ENCODE measurements around the gene TRIM36.
A peak's percentile ranks its signal among the peaks of the same experiment; 100 is the strongest.

Gene TRIM36, protein sequence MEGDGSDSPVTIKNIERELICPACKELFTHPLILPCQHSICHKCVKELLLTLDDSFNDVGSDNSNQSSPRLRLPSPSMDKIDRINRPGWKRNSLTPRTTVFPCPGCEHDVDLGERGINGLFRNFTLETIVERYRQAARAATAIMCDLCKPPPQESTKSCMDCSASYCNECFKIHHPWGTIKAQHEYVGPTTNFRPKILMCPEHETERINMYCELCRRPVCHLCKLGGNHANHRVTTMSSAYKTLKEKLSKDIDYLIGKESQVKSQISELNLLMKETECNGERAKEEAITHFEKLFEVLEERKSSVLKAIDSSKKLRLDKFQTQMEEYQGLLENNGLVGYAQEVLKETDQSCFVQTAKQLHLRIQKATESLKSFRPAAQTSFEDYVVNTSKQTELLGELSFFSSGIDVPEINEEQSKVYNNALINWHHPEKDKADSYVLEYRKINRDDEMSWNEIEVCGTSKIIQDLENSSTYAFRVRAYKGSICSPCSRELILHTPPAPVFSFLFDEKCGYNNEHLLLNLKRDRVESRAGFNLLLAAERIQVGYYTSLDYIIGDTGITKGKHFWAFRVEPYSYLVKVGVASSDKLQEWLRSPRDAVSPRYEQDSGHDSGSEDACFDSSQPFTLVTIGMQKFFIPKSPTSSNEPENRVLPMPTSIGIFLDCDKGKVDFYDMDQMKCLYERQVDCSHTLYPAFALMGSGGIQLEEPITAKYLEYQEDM

DNA sequence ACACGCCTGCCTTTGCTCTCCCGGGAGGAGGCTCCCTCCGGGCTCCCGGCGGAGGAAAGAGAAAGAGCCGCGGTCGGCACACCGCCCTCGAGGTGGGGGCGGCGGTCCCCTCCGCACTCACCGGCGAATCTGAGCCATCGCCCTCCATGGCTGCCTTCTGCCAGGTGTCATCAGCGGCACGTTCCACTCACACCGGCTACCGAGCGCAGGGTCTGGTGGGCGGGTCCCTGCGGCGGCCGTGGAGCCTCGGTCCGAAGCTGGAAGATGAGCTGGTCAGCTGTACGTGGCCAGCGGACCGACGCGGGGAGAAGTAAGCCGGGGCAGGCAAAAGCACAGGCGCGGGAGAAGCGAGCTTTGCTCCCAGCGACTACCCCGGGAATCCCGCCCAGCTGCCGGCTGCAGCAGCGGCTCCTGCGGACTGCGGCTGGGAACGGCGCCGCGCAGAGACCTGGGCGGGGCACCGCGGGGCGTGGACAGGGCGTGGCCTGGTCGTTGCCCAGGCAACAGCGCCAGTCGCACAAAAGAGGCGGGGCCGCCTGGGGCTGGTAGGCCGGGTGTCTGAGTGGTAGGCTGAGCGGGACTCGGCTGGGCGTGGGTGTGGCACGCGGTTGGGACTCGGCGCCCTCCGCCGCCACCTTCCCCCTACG, at the start of gene TRIM36:
Gene TRIM36 (minus strand): TSS at position 422 of the 647 bp plus-strand sequence. CDS start 274 bp downstream, at position 148.
- Mint-ChIP-seq H3K36me3 (ENCODE audit: low read depth) (peaks cover 3% of the 10 kb centered on the region), H3K9me3 (peaks cover 11% of the 10 kb centered on the region), H3K27me3 (ENCODE audit: low read depth) (peaks cover 60% of the 10 kb centered on the region), H3K4me1 (ENCODE audit: low read depth) (peaks cover 9% of the 10 kb centered on the region), H3K4me3 (peak within 1 kb of the TSS; percentile 85), H3K27ac (peak within 1 kb of the TSS; percentile 24)
- peak; percentile 93 for DNase-seq (ENCODE audit: low spot score)

- no peaks in the 10 kb centered on the region for H3K27me3 Mint-ChIP-seq (ENCODE audit: low read depth)
- no peak overlapping the region for H3K27ac Mint-ChIP-seq
- DNase-seq (ENCODE audit: low spot score) = no peak
- no peak overlapping the region for H3K4me3 Mint-ChIP-seq
- H3K9me3 Mint-ChIP-seq = no peaks in the 10 kb centered on the region
- peaks cover 25% of the 10 kb centered on the region for H3K36me3 Mint-ChIP-seq (ENCODE audit: low read depth)
- peaks cover 7% of the 10 kb centered on the region for H3K4me1 Mint-ChIP-seq (ENCODE audit: low read depth)
Measured at GRCh38 chr5:115214541-115214940, 44.8 kb upstream of the TRIM36 start.

GRCh38 chr5:115209279-115209678, 39.6 kb upstream of the TRIM36 start:
- DNase-seq (ENCODE audit: low spot score) = peak; percentile 80
- Mint-ChIP-seq H3K36me3 (ENCODE audit: low read depth) (peaks cover 20% of the 10 kb centered on the region), H3K4me3 (peak overlapping the region; percentile 70), H3K9me3 (no peaks in the 10 kb centered on the region), H3K27ac (peak overlapping the region; percentile 82), H3K27me3 (ENCODE audit: low read depth) (no peaks in the 10 kb centered on the region), H3K4me1 (ENCODE audit: low read depth) (peaks cover 17% of the 10 kb centered on the region)

- Mint-ChIP-seq H3K36me3 (ENCODE audit: low read depth) (peaks cover 3% of the 10 kb centered on the region), H3K4me1 (ENCODE audit: low read depth) (no peaks in the 10 kb centered on the region), H3K9me3 (no peaks in the 10 kb centered on the region), H3K4me3 (no peak overlapping the region), H3K27ac (no peak overlapping the region), H3K27me3 (ENCODE audit: low read depth) (peaks cover 2% of the 10 kb centered on the region)
- no peak for DNase-seq (ENCODE audit: low spot score)
Measured at GRCh38 chr5:115202952-115203351, 33.2 kb upstream of the TRIM36 start.

DNA sequence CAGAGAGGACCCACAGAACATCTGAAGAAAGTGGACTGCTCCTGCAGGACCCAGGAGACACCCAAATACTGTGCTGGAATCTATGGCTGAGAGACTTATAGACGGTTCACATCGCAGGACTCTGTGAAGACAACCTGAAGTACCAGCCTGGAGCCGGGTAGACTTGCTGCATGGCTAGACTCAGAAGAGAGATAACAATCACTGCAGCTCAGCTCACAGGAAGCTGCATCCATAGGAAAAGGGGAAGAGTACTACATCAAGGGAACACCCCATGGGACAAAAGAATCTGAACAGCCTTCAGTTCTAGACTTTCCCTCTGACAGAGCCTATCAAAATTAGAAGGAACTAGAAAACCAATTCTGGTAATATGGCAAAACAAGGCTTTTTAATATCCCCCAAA, 26.5 kb upstream of the TRIM36 start:
- no peaks in the 10 kb centered on the region for H3K4me1 Mint-ChIP-seq (ENCODE audit: low read depth)
- H3K36me3 Mint-ChIP-seq (ENCODE audit: low read depth) = no peaks in the 10 kb centered on the region
- H3K4me3 Mint-ChIP-seq = no peak overlapping the region
- H3K27me3 Mint-ChIP-seq (ENCODE audit: low read depth) = peaks cover 26% of the 10 kb centered on the region
- H3K9me3 Mint-ChIP-seq = no peaks in the 10 kb centered on the region
- no peak overlapping the region for H3K27ac Mint-ChIP-seq
- no peak for DNase-seq (ENCODE audit: low spot score)

DNA sequence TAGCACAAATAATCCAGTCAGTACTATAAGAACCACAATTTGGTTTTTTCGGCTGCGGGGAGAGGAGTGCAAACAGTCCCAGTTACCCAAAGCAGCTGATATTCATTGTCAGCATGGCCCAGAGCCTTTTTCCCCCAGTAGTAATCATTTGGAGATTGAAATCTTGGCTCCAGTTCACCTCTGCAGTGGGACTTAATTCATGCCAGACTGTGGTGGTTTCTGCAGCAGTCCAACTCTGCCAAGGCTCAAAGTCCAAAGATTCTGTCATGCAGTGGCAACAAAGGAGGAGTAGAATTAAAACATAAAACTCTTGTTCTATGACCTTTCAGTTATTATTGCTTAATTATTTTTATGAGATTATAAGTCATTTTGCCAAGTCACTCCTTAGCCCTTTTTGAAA, 25.0 kb upstream of the TRIM36 start:
- Mint-ChIP-seq H3K27me3 (ENCODE audit: low read depth) (peaks cover 32% of the 10 kb centered on the region), H3K4me1 (ENCODE audit: low read depth) (no peaks in the 10 kb centered on the region), H3K27ac (no peak overlapping the region), H3K4me3 (no peak overlapping the region), H3K36me3 (ENCODE audit: low read depth) (no peaks in the 10 kb centered on the region), H3K9me3 (no peaks in the 10 kb centered on the region)
- DNase-seq (ENCODE audit: low spot score) = no peak

- no peak for DNase-seq (ENCODE audit: low spot score)
- Mint-ChIP-seq H3K27me3 (ENCODE audit: low read depth) (peaks cover 36% of the 10 kb centered on the region), H3K27ac (no peak overlapping the region), H3K9me3 (no peaks in the 10 kb centered on the region), H3K4me1 (ENCODE audit: low read depth) (no peaks in the 10 kb centered on the region), H3K4me3 (no peak overlapping the region), H3K36me3 (ENCODE audit: low read depth) (no peaks in the 10 kb centered on the region)
Measured at GRCh38 chr5:115193295-115193694, 23.6 kb upstream of the TRIM36 start.

- DNase-seq (ENCODE audit: low spot score) = no peak
- Mint-ChIP-seq H3K36me3 (ENCODE audit: low read depth) (no peaks in the 10 kb centered on the region), H3K4me3 (no peak overlapping the region), H3K4me1 (ENCODE audit: low read depth) (no peaks in the 10 kb centered on the region), H3K27ac (no peak overlapping the region), H3K9me3 (no peaks in the 10 kb centered on the region), H3K27me3 (ENCODE audit: low read depth) (peaks cover 35% of the 10 kb centered on the region)
Measured at GRCh38 chr5:115192098-115192497, 22.4 kb upstream of the TRIM36 start.

DNA sequence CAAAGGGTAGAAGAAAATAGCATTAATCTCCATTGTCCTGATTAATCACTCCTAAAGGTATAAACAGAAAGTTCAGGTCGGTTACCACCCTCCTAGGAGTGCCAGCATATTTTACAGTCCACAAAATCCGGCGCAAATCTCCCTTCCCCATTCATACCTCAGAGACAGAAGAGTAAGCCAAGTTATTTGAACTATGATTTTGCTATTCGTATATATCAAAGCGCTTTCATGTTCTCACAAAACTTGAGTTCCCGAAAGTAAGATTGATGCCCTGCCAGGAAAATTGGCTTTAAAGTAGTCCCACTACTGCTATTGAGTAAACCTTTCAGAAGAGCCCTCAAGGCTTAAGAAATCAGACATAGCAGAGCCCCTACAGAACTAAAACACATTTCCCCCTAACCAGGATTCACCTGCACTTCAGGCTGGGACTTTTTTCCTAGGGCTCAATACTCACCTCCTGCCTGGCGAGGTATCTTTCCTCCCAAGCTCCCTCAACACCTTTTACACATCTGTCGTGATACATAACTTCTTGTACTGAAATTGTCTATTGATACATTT, 21.8 kb upstream of the TRIM36 start:
- H3K9me3 Mint-ChIP-seq = no peaks in the 10 kb centered on the region
- no peaks in the 10 kb centered on the region for H3K4me1 Mint-ChIP-seq (ENCODE audit: low read depth)
- H3K4me3 Mint-ChIP-seq = no peak overlapping the region
- peaks cover 38% of the 10 kb centered on the region for H3K27me3 Mint-ChIP-seq (ENCODE audit: low read depth)
- DNase-seq (ENCODE audit: low spot score) = no peak
- H3K36me3 Mint-ChIP-seq (ENCODE audit: low read depth) = no peaks in the 10 kb centered on the region
- H3K27ac Mint-ChIP-seq = no peak overlapping the region

- Mint-ChIP-seq H3K4me1 (ENCODE audit: low read depth) (no peaks in the 10 kb centered on the region), H3K4me3 (no peak overlapping the region), H3K27me3 (ENCODE audit: low read depth) (peaks cover 36% of the 10 kb centered on the region), H3K9me3 (no peaks in the 10 kb centered on the region), H3K36me3 (ENCODE audit: low read depth) (no peaks in the 10 kb centered on the region), H3K27ac (no peak overlapping the region)
- no peak for DNase-seq (ENCODE audit: low spot score)
Measured at GRCh38 chr5:115190388-115190787, 20.7 kb upstream of the TRIM36 start.

GRCh38 chr5:115189866-115190265, 20.2 kb upstream of the TRIM36 start:
- no peaks in the 10 kb centered on the region for H3K36me3 Mint-ChIP-seq (ENCODE audit: low read depth)
- no peak for DNase-seq (ENCODE audit: low spot score)
- no peaks in the 10 kb centered on the region for H3K9me3 Mint-ChIP-seq
- no peak overlapping the region for H3K4me3 Mint-ChIP-seq
- no peaks in the 10 kb centered on the region for H3K4me1 Mint-ChIP-seq (ENCODE audit: low read depth)
- H3K27ac Mint-ChIP-seq = no peak overlapping the region
- peaks cover 34% of the 10 kb centered on the region for H3K27me3 Mint-ChIP-seq (ENCODE audit: low read depth)

DNA sequence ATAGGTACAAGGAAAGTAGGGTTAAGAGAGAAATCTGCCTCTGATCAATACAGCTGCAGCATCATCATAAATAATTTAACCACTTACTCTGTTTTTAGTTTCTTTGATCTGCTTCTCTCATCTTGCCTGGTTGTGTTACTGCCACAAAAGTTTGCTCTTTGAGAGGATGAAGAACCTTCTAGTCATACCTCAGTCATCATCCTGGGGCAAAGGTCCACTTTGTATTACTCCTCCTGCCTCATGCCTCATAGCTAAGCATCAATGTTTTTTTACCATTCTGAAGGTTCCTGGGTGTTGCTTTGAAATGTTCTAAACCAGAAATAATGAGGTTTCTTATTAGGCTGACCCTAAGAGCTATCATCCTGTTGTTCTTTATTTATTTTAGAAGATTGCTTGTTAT, 17.1 kb upstream of the TRIM36 start:
- Mint-ChIP-seq H3K4me1 (ENCODE audit: low read depth) (peaks cover 4% of the 10 kb centered on the region), H3K36me3 (ENCODE audit: low read depth) (no peaks in the 10 kb centered on the region), H3K27me3 (ENCODE audit: low read depth) (peaks cover 51% of the 10 kb centered on the region), H3K9me3 (no peaks in the 10 kb centered on the region), H3K27ac (no peak overlapping the region), H3K4me3 (no peak overlapping the region)
- no peak for DNase-seq (ENCODE audit: low spot score)

- no peaks in the 10 kb centered on the region for H3K9me3 Mint-ChIP-seq
- peaks cover 9% of the 10 kb centered on the region for H3K4me1 Mint-ChIP-seq (ENCODE audit: low read depth)
- H3K4me3 Mint-ChIP-seq = no peak overlapping the region
- no peak overlapping the region for H3K27ac Mint-ChIP-seq
- no peaks in the 10 kb centered on the region for H3K36me3 Mint-ChIP-seq (ENCODE audit: low read depth)
- DNase-seq (ENCODE audit: low spot score) = no peak
- peaks cover 59% of the 10 kb centered on the region for H3K27me3 Mint-ChIP-seq (ENCODE audit: low read depth)
Measured at GRCh38 chr5:115184770-115185169, 15.1 kb upstream of the TRIM36 start.

DNA sequence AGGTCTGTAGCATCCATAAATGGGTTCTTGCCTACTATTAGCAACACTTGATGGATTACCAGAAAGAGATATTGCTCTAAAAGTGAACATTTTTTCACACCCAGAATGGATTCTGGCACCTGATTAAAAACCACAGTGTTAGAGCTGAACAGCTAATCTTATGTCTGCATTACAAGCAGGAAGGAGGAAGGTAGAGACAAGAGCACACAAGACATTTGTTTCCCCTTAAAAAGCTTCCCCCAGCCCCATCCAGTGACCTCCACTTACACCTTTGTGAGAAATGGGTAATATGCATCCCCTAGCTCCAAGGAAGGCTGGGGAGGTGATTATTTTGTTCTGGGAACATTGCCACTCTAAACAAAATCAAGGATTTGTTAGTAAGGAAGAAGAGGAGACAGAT, 12.0 kb upstream of the TRIM36 start:
- no peak for DNase-seq (ENCODE audit: low spot score)
- peaks cover 9% of the 10 kb centered on the region for H3K4me1 Mint-ChIP-seq (ENCODE audit: low read depth)
- peaks cover 76% of the 10 kb centered on the region for H3K27me3 Mint-ChIP-seq (ENCODE audit: low read depth)
- H3K27ac Mint-ChIP-seq = no peak overlapping the region
- no peak overlapping the region for H3K4me3 Mint-ChIP-seq
- H3K36me3 Mint-ChIP-seq (ENCODE audit: low read depth) = no peaks in the 10 kb centered on the region
- no peaks in the 10 kb centered on the region for H3K9me3 Mint-ChIP-seq
